Measurements from ENCODE around the gene OR13J1.

Gene OR13J1

GRCh38 chr9:35847792-35848572 lies 22.2 kb downstream of the OR13J1 start:
- peak; percentile 98 for DNase-seq (ENCODE audit: low read depth)
- H3K4me3 ChIP-seq (ENCODE audit: control insufficient read depth, low read depth, low read length), result no peak overlapping the region
- TF ChIP-seq CTCF (conservative IDR thresholded peaks at IDR 0.05; ENCODE audit: control insufficient read depth, insufficient read depth, low read depth, low read length), result no peak

- no peak overlapping the region for H3K4me3 ChIP-seq (ENCODE audit: control insufficient read depth, low read depth, low read length)
These were observed 24.1 kb downstream of the OR13J1 start for GRCh38 chr9:35845824-35846771.

GRCh38 chr9:35844628-35845270 lies 25.5 kb downstream of the OR13J1 start:
- DNase-seq (ENCODE audit: low read depth), result peak; percentile 96
- no peak for TF ChIP-seq CTCF (conservative IDR thresholded peaks at IDR 0.05; ENCODE audit: control insufficient read depth, insufficient read depth, low read depth, low read length)
- H3K4me3 ChIP-seq (ENCODE audit: control insufficient read depth, low read depth, low read length), result no peak overlapping the region

More at GRCh38 chr9:35845824-35846771, 24.1 kb downstream of the OR13J1 start:
- no peak for TF ChIP-seq CTCF (conservative IDR thresholded peaks at IDR 0.05; ENCODE audit: control insufficient read depth, insufficient read depth, low read depth, low read length)
- DNase-seq (ENCODE audit: low read depth), result no peak

- TF ChIP-seq CTCF (conservative IDR thresholded peaks at IDR 0.05; ENCODE audit: control insufficient read depth, insufficient read depth, low read depth, low read length), result no peak
- DNase-seq (ENCODE audit: low read depth), result no peak
- H3K4me3 ChIP-seq (ENCODE audit: control insufficient read depth, low read depth, low read length), result no peak overlapping the region
These were observed 27.4 kb downstream of the OR13J1 start for GRCh38 chr9:35842795-35843194.

- DNase-seq (ENCODE audit: low read depth), result peak; percentile 69
- no peak for TF ChIP-seq CTCF (conservative IDR thresholded peaks at IDR 0.05; ENCODE audit: control insufficient read depth, insufficient read depth, low read depth, low read length)
- H3K4me3 ChIP-seq (ENCODE audit: control insufficient read depth, low read depth, low read length), result no peak overlapping the region
These were observed 28.0 kb downstream of the OR13J1 start for GRCh38 chr9:35842020-35842745.

- TF ChIP-seq CTCF (conservative IDR thresholded peaks at IDR 0.05; ENCODE audit: control insufficient read depth, insufficient read depth, low read depth, low read length), result no peak
- H3K4me3 ChIP-seq (ENCODE audit: control insufficient read depth, low read depth, low read length), result no peak overlapping the region
- no peak for DNase-seq (ENCODE audit: low read depth)
These were observed 28.6 kb downstream of the OR13J1 start for GRCh38 chr9:35841645-35841900.
